PC-3 (cell line): Measurements from ENCODE around the gene NOP9. TPM values are rescaled to one million over a fixed set of nuclear protein-coding genes. Genes with fewer than 3 reads are reported as not detected.

Source experiments
- ATAC-seq: fragments of 200-7000 bp; cut with Tn5 transposase; 2 replicates; pipeline ENCODE4 v1.9.1; 2020; ENCODE audit warnings: mild to moderate bottlenecking, moderate library complexity
- BruUV-seq: library from RNA; stranded (reverse); fragments of 400-500 nt; replicated peaks from 2 replicates; lab custom pipeline; 2021; lab: Mats Ljungman, UMichigan
- CTCF ChIA-PET: fragments of 300-600 bp; sonication (Branson Sonifier 250); formaldehyde crosslinking; loops from one replicate; lab custom pipeline; 2022; ENCODE audit warnings: antibody characterized with exemption; lab: Charles Lee
- POLR2A ChIA-PET: fragments of 300-600 bp; sonication (Branson Sonifier 250); formaldehyde crosslinking; loops from one replicate; lab custom pipeline; 2022; ENCODE audit warnings: antibody characterized with exemption; ENCODE audit not compliant: unreplicated experiment; lab: Charles Lee
- DNase-seq: peaks from one replicate; pipeline ENCODE4 v3.0.0-alpha.2; 2015
- H2AFZ ChIP-seq: fragments of 300-600 bp; sonication (generic); 2 replicates; pipeline ENCODE4 v1.6.0; 2016; ENCODE audit warnings: antibody characterized with exemption, low read length
- H3F3A ChIP-seq: fragments of 300-600 bp; sonication (generic); one replicate; pipeline ENCODE4 v1.6.0; 2017; ENCODE audit warnings: antibody characterized with exemption, low read length, control low read depth, mild to moderate bottlenecking; ENCODE audit not compliant: unreplicated experiment
- H3K27ac ChIP-seq: fragments of 300-600 bp; sonication (generic); 2 replicates; pipeline ENCODE4 v1.5.1; 2016; ENCODE audit warnings: mild to moderate bottlenecking, low read length
- H3K27me3 ChIP-seq: fragments of 300-600 bp; sonication (generic); 2 replicates; pipeline ENCODE4 v1.6.1; 2016; ENCODE audit warnings: low read length, mixed read lengths
- H3K36me3 ChIP-seq: fragments of 300-600 bp; sonication (generic); 2 replicates; pipeline ENCODE4 v1.6.1; 2016; ENCODE audit warnings: low read depth, mixed run types, low read length, mixed read lengths
- H3K4me1 ChIP-seq: fragments of 300-600 bp; sonication (generic); 2 replicates; pipeline ENCODE4 v1.5.1; 2016; ENCODE audit warnings: low read length; ENCODE audit not compliant: insufficient read depth
- H3K4me2 ChIP-seq: fragments of 300-600 bp; sonication (generic); 2 replicates; pipeline ENCODE4 v1.6.0; 2016; ENCODE audit warnings: low read length
- H3K4me3 ChIP-seq: fragments of 300-600 bp; sonication (generic); 2 replicates; pipeline ENCODE4 v1.5.1; 2016; ENCODE audit warnings: mild to moderate bottlenecking, low read length, mixed read lengths
- H3K79me2 ChIP-seq: fragments of 300-600 bp; sonication (generic); 2 replicates; pipeline ENCODE4 v1.6.1; 2017; ENCODE audit warnings: low read length, mixed read lengths
- H3K9ac ChIP-seq: fragments of 300-600 bp; sonication (generic); 2 replicates; pipeline ENCODE4 v1.6.0; 2016; ENCODE audit warnings: mild to moderate bottlenecking, low read length
- H3K9me2 ChIP-seq: fragments of 300-600 bp; sonication (generic); replicated peaks from 2 replicates; pipeline ENCODE4 v1.6.1; 2016; ENCODE audit warnings: mixed run types, low read length, mixed read lengths
- H3K9me3 ChIP-seq: fragments of 300-600 bp; sonication (generic); 2 replicates; pipeline ENCODE4 v1.6.1; 2016; ENCODE audit warnings: low read length, mixed read lengths
- H4K20me1 ChIP-seq: fragments of 300-600 bp; sonication (generic); 2 replicates; pipeline ENCODE4 v1.6.1; 2016; ENCODE audit warnings: low read length, mixed read lengths
- CTCF ChIP-seq: fragments of 300-600 bp; sonication (generic); conservative IDR thresholded peaks from 2 replicates; pipeline ENCODE4 v1.5.1; 2017; ENCODE audit warnings: antibody characterized with exemption, low read depth, mild to moderate bottlenecking, low read length
- EZH2 ChIP-seq: fragments of 300-600 bp; sonication (generic); IDR thresholded peaks from one replicate; pipeline ENCODE4 v1.6.1; 2017; ENCODE audit warnings: antibody characterized with exemption, mild to moderate bottlenecking, low read length; ENCODE audit not compliant: unreplicated experiment
- EZH2phosphoT487 ChIP-seq: fragments of 300-600 bp; sonication (generic); IDR thresholded peaks from 2 replicates; pipeline ENCODE4 v1.6.1; 2018; ENCODE audit warnings: mild to moderate bottlenecking, antibody characterized with exemption, low read length, borderline replicate concordance
- intact Hi-C: fragments of 100-400 bp; cut with micrococcal nuclease; formaldehyde crosslinking; loops from 2 replicates; pipeline ENCODE4 v1.9.0; 2023
- total RNA-seq: library from RNA; depleted of rRNA; stranded (reverse); fragments of >200 nt; gene quantifications from 2 replicates; pipeline ENCODE4 v1.2.3, GENCODE V29; 2014

Gene NOP9
- total RNA-seq, 1 experiment from 2014 or later, result 30.4 TPM

- H3K27ac ChIP-seq, result no peak overlapping the region
- H2AFZ ChIP-seq, result no peak overlapping the region
- no TSS peak for BruUV-seq
- ChIA-PET CTCF (no interaction called here), POLR2A (no interaction called here)
- H3K4me1 ChIP-seq, result no peaks in the 10 kb centered on the region
- H3K9me2 ChIP-seq, result no peaks in the 10 kb centered on the region
- ATAC-seq (no peak), DNase-seq (no peak)
- no peak for TF ChIP-seq EZH2
- TF ChIP-seq EZH2phosphoT487, result no peak
- no peak for TF ChIP-seq CTCF
- H4K20me1 ChIP-seq, result no peaks in the 10 kb centered on the region
- H3K4me3 ChIP-seq, result no peak overlapping the region
- H3K36me3 ChIP-seq, result peaks cover 24% of the 10 kb centered on the region; the same call in 1 of the 2 replicates
- H3K9ac ChIP-seq, result no peak overlapping the region
- no peak overlapping the region for H3K4me2 ChIP-seq
- no peaks in the 10 kb centered on the region for H3K27me3 ChIP-seq
- no peaks in the 10 kb centered on the region for H3K79me2 ChIP-seq
- intact Hi-C loops, result no loop called here
- H3K9me3 ChIP-seq, result no peaks in the 10 kb centered on the region
- no peaks in the 10 kb centered on the region for H3F3A ChIP-seq
Measured at GRCh38 chr14:24286996-24287395, 12.7 kb upstream of the NOP9 start.

- no peaks in the 10 kb centered on the region for H3K9me2 ChIP-seq
- no TSS peak for BruUV-seq
- intact Hi-C loops, result no loop called here
- no peak overlapping the region for H3K4me2 ChIP-seq
- H4K20me1 ChIP-seq, result no peaks in the 10 kb centered on the region
- H3K27me3 ChIP-seq, result no peaks in the 10 kb centered on the region
- ChIA-PET POLR2A (no interaction called here), CTCF (interaction anchor here (1.2 kb wide), 1 partner anchor 48 kb away, joined by 3 read pairs; the partner anchor contains the start of gene TINF2)
- H3K9me3 ChIP-seq, result no peaks in the 10 kb centered on the region
- H3K4me1 ChIP-seq, result no peaks in the 10 kb centered on the region
- no peaks in the 10 kb centered on the region for H3K79me2 ChIP-seq
- H2AFZ ChIP-seq, result no peak overlapping the region
- TF ChIP-seq CTCF (no peak), EZH2 (no peak)
- peaks cover 34% of the 10 kb centered on the region; the same call in 1 of the 2 replicates for H3K36me3 ChIP-seq
- ATAC-seq (no peak), DNase-seq (no peak)
- no peak overlapping the region for H3K27ac ChIP-seq
- H3K4me3 ChIP-seq, result no peak overlapping the region
- no peak overlapping the region for H3K9ac ChIP-seq
- no peaks in the 10 kb centered on the region for H3F3A ChIP-seq
Measured at GRCh38 chr14:24289649-24290280, 9.9 kb upstream of the NOP9 start.

- H3K4me3 ChIP-seq, result no peak overlapping the region
- BruUV-seq, result no TSS peak
- H3K27ac ChIP-seq, result no peak overlapping the region
- H3K4me2 ChIP-seq, result no peak overlapping the region
- H3F3A ChIP-seq, result no peaks in the 10 kb centered on the region
- no peak for TF ChIP-seq EZH2
- no peak for TF ChIP-seq CTCF
- no peaks in the 10 kb centered on the region for H3K9me2 ChIP-seq
- no peak overlapping the region for H2AFZ ChIP-seq
- H3K36me3 ChIP-seq, result peaks cover 43% of the 10 kb centered on the region
- no peak overlapping the region for H3K9ac ChIP-seq
- ChIA-PET CTCF (no interaction called here), POLR2A (no interaction called here)
- intact Hi-C loops, result no loop called here
- ATAC-seq, result no peak
- H4K20me1 ChIP-seq, result no peaks in the 10 kb centered on the region
- no peak for DNase-seq
- no peaks in the 10 kb centered on the region for H3K27me3 ChIP-seq
- no peaks in the 10 kb centered on the region for H3K4me1 ChIP-seq
- no peaks in the 10 kb centered on the region for H3K79me2 ChIP-seq
- H3K9me3 ChIP-seq, result no peaks in the 10 kb centered on the region
Measured at GRCh38 chr14:24290746-24291145, 8.9 kb upstream of the NOP9 start.
